Stimulated activated CD4-positive, alpha-beta T cell treated with anti-CD3 and anti-CD28 coated beads, TNF-alpha, amount 100 ng/mL, for 4 hours (primary cell): Measurements from ENCODE around the gene KRTAP12-4.
"Not testable (repeated sequence)": the region's sequence is repeated elsewhere in the genome, so short reads cannot be mapped to it uniquely, and the experiment has no call there.

ENCODE experiments used
- DNase-seq, 3 experiments: peaks; one replicate each; pipeline ENCODE4 v3.0.0-alpha.2; 2020; ENCODE audit warnings: low read depth in 3 of 3

The KRTAP12-4 gene

DNA sequence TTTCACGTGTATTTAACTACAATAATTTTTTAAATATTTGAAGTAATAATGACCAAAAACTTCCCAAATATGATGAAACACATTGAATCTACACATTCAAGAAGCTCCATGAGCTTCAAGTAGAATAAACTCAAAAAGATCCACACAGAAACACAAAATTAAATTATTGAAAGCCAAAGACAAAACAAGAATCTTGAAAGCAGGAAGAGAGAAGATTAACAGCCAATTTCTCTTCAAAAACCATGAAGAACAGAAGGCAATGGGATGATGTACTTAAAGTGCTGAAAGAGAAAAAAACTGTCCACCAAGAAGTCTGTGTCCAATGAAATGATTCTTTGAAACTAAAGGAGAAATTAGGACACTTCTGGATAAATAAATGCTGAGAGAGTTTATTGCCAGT is 22.4 kb downstream of the KRTAP12-4 start:
- no peak for DNase-seq

DNA sequence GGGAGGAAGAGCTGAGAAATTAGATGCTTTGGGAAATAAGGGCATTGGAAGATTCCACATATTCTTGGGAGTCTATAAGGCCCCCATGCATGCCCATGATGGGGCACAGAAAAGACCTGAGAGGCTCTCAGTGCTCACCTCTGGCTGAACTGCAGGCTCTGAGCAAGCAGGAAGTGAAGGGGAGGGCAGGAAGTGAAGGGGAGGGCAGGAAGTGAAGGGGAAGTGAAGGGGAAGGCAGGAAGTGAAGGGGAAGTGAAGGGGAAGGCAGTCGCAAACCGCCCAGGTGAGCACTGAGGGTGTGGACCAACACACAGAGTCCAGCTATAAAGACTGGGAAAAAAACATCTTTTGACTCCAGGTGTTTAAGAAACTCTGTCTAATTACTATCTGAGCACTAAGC is 24.0 kb downstream of the KRTAP12-4 start:
- DNase-seq, result no peak

DNA sequence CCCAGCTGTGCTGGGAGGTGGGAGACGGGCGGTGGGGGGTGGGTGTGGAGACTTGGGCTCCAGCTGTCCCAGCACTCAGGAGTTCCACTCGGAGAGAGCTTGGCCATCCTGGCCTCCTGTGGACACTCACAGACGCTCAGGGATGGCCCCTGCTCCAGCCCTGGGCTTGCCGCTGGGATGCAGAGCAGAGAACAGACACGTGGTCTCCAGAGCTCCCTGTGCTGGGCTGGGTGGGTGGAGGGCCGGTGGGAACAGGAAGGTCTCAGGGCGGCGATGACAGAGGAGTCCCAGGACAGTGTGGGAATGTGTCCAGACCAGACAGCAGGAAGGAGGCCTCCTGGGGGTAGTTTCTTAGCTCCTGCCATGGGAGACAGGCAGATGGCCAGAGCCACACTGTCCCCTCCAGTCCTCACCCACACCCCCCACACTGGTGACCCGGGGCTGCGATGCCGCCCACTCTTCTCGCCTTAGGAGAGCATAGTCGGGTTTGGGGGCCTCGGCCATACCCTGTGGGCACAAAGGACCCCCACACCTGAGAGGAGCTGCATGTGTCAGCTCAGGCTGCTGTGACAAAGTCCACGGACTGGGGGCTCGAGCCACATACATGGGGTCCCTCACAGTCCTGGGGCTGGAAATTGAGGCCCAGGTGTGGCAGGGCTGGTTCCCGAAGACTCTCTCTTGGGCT is 25.6 kb downstream of the KRTAP12-4 start:
- DNase-seq, result no peak

DNA sequence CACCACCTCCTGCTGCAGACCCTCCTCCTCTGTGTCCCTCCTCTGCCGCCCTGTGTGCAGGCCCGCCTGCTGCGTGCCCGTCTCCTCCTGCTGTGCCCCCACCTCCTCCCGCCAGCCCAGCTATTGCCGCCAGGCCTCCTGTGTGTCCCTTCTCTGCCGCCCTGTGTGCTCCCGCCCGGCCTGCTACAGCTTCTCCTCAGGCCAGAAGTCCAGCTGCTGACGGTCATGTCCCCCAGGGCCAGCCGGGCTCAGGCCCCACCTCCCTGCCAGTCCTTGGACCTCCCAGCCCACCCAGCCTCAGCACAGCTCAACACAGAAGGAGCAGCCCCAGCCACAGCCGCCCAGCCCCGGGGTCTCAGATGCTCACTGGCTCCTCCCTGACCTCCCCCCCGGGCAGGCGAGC is 26.6 kb downstream of the KRTAP12-4 start:
- DNase-seq, result not testable (repeated sequence)

DNA sequence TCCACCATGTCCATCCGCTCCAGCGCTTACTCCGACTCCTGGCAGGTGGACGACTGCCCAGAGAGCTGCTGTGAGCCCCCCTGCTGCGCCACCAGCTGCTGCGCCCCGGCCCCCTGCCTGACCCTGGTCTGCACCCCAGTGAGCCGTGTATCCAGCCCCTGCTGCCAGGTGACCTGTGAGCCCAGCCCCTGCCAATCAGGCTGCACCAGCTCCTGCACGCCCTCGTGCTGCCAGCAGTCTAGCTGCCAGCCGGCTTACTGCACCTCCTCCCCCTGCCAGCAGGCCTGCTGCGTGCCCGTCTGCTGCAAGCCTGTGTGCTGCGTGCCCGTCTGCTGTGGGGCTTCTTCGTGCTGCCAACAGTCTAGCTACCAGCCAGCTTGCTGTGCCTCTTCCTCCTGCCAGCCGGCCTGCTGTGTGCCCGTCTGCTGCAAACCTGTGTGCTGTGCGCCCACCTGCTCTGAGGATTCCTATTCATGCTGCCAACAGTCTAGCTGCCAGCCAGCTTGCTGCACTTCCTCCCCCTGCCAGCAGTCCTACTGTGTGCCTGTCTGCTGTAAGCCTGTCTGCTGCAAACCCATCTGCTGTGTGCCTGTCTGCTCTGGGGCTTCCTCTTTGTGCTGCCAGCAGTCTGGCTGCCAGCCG is 27.2 kb downstream of the KRTAP12-4 start:
- DNase-seq, result not testable (repeated sequence)

DNA sequence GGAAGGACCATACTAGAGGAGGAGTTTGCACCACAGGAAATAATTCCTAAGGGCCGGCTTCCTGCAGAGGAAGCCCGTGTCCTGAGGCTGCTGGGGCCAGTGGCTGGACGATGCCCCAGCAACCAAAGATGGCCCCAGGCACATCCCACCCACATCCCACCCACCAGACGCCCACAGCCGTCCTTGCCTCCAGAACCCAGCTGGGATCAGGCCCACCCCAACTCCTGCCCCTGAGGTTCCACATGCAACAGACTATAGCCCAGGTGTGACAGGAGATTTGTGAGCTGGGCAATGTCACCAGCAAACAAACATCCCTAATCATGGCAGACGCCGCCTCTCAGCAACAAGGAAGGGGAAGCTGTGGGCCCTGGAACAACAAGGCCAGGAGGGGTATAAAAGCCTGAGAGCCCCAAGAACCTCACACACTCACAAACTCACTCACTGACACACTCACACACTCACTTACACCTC is 27.8 kb downstream of the KRTAP12-4 start, which contains the start of gene KRTAP10-9:
TSS of gene KRTAP10-9 (plus strand) at position 421 of the 471 bp plus-strand sequence. CDS start 79 bp downstream, outside the sequence.
- no peak for DNase-seq

DNA sequence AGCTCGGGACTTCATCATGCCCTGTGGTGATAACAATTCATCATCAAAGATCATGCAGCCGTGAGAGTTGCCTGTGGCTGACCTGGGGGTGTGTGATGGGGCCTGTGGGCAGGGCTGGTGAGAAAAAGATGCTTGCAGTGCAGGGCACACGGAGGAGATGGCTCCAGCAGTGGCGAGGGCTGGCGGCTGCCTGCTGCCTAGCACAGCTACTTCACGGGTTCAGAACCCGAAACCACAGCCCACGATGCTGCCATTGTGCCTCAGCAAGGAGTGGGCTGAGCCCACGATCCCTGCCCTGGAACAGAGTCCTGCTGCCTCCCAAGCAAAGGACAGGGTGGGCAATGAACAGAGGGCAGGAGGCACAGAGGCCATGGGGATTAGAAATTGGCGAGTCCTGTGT is 28.2 kb downstream of the KRTAP12-4 start:
- no peak for DNase-seq

DNA sequence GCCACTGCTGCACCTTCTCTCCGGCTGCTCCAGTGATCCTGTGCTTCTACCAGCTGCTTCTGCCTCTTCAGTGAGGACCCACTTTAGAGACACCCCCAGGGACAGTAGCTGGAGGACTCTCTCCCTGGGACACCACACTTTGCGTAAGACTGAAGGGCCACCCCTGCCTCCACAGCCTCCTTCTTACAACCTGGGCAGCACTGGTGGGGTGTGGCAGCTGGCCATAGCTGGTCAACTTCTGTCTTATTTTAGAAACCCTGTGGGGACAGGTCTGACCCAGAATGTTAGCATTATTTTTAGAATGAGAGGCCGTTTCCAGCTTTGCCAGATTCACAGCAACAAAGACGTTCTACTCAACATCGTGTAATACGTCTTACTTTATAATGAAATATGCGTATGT is 28.7 kb downstream of the KRTAP12-4 start:
- DNase-seq, result no peak

DNA sequence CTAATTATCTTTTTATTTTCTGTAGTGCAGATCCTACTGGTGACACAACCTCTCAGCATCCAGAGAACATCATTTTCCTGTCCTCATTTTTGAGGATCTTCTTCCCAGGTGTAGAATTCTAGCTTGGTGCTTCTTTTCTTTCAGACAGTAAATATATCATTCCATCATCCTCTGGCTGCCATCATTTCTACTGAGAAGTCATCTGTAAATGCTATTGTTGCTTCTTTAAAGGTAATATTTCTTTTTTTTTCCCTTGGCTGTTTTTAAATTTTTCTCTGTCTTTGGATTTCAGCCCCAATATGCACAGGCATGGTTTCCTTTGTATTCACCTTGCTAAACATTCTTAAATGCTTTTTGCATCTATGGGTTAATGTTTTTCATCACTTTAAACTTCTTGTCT is 30.9 kb downstream of the KRTAP12-4 start:
- no peak for DNase-seq

DNA sequence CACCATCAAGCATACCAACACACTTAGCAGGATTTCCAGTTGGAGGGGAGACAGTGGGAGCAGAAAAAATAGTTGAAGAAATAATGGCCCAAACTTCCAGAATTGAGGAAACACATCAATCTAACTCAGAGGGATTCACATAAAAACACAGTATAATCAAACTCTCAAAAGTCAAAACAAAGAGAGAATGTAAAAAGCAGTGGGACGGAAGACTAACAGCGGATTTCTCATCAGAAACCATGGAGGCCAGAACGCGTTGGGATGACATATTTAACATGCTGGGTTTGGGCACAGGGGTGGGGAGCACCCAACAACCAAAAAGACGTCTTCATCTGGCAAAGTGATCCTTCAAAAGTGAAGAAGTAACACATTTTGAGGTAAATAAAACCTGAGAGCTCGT is 34.6 kb downstream of the KRTAP12-4 start:
- no peak for DNase-seq

DNA sequence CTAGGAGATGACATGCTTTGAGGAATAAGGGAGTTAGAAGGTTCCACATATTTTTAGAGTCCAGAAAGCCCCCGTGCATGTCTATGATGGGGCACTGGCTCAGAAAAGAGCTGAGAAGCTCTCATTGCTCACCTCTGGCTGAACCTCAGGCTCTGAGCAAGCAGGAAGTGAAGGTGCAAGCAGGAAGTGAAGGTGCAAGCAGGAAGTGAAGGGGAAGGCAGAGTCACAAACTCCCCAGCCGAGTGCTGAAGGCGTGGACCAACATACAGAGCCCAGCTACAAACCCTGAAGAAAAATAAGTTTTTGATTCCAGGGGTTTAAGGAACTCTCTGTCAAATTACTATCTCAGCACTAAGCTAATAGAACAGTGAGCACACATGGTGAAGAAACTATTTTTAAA is 35.5 kb downstream of the KRTAP12-4 start:
- peak; percentile 17 to 41 (median 29) for DNase-seq

DNA sequence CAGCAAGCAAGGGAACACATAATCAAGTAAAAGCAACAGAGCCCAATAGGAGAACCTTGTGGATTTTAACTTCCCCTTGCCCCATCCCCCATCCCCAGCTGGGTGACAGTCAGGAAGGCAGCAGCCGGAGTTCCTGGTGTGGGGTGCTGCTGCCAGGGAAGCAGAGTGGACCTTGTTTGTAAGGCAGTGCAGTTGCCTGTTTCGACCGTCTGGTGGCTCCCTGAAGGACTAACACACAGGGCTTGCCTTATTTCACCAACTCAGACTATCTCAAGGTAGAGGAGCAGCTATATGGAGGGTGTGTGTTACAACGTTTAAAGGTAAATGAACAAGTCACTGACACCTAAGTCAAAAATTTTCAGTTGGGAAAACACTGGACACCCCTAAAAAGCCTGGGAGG is 36.0 kb downstream of the KRTAP12-4 start:
- DNase-seq, result no peak

DNA sequence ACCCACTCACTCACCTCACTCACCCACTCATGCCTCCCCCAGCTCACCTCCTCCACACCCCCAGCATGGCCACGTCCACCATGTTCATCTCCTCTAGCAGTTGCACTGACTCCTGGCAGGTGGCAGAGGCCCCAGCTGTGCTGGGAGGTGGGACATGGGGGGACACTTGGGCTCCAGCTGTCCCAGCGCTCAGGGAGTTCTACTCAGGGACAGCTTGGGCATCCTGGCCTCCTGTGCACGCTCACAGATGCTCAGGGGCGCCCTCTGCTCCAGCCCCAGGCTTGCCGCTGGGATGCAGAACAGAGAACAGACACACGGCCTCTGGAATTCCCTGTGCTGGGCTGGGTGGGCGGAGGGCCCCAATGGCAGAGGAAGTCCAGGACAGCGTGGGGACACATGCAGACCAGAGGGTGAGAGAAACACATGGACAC is 37.4 kb downstream of the KRTAP12-4 start:
- no peak for DNase-seq

DNA sequence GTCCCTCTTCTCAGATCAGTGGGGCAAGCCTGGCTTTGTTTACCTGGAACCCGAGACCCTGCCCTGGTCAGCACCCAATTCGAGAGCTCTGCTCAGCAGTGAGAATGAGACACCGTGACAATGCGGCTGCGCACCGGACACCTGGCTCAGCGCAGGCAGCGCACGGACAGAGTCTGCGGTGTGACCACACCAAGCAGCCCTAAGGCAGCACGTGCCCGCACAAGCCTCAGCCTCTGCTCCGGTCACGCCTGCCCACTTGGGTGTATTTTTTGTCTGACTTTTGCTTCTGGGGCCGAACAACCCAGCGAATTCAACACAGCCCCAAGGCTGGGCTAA is 37.9 kb downstream of the KRTAP12-4 start:
- no peak for DNase-seq

DNA sequence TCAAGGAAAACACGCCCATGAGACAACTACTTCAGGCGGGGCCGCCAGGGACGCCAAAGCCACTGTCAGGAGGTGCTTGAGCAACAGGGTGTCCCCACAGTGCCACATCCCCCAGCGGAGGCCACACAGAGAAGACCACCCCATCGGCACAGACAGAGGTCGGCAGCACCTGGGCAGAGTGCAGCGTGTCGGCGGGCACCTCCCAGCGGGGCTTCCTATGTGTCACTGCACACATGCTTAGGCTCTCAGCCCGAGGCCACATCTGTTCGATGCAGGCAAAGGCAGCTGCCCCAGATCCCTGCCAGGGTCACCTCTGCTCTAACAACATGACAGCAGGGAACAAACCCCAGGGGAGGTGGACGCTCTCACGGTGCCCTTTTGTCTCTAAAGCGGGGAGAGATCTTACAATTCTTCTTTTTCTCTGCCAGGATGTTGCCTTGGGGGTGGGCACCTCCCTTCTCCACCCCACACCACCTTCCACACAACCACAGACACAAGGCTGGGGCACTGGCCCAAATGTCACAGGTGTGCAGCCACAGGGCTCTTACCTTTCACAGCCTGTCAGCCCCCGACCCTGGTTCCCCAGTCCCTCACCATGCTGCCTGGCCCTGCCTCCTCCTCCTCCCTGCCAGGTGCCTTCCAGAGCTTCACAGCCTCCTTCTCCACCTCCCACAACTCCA is 38.4 kb downstream of the KRTAP12-4 start:
- no peak for DNase-seq

DNA sequence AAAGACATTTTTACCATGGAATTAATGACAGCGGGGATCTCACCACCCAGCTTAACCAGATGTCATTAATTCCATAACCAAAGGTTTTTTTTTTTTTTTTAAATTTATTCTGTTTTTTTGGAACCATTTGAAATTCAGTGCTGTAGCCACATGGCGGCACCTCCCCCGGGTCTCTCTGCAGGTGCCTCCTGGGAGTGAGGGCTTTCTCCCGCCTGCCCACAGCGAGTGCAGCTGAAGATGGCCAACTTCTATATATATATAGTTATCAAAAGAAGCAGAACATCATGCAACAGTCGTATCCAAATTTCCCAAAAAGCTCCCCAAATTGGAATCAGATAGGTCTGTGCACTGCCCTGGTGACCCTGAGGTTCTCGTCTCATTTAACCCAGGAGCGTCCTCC is 39.0 kb downstream of the KRTAP12-4 start:
- no peak for DNase-seq

DNA sequence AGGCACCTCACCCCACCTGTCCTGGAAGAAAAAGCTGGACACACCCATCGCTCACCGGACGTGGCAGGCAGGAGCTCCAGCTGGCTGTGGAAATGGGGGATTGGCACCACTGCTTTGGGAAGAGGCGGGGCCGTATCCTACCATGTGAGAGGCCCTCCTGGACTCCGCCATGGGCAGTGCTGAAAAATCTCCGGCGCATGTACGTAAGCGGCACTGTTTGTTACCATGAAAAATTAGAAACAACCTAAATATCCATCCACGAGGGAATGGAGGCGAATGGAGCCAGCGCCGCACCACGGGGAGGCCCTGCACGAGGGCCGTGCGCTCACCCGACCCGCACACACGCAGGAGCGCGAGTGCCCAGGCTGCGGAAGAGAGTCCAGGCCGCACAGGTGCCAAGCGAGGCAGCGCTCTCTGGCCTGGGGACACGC is 39.5 kb downstream of the KRTAP12-4 start:
- no peak for DNase-seq

DNA sequence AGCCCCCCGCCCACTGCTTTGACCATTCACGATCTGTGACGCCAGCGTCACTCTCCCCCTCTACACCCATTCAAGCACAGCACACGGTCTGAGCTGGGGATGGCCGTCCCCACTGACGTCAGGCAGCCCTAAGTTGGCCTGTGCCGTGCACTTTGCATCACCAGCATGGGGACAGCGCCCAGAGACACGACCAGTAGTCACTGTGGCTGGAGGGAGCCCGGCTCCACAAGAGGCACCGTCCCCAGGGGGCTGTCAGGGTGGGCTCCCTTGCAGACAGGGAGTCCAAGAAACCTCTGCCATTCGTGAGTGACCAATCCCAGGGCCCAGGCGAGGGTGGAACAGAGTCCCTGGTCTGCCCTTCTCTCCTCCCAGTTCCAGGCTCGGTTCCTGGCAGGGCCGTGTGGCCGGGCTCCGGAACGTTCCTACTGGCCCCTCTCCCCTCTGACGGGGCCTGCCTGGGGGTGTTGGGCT is 40.3 kb downstream of the KRTAP12-4 start:
- no peak for DNase-seq

DNA sequence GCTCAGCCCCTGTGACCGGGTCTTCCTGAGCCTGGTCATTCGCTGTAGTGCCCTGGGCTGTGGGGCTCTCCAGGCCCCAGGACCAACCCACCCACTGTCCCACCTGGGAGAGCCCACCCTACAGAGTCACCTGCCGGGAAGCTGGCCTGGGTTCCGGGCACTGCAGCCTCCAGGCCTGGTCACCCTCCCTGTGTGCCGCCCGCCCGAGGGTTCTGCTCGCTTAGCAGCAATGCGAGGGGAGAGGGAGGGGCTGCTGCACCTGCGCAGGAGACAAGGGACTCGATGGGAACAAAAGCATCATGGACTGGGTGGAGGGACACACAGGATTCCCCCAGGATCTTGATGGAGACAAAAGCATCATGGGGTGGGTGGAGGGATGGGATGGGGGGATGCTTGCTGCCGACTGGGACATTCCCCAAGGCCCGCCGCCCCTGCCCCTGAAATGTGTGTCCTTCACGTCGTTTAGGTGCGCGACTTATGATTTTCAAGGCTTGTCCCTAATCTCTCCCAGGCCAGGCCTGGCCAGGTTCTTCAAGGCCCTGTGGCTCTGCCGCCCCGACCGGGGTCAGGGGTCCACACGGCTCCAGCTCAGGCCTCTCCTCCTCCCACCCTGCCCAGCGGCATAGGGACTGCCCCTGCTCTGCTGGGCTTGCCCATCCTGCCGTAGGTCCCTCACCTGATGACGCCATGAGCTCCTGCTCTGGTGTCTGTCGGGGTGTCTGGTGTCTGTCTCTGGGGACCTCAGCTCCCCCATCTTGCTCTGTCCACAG is 40.9 kb downstream of the KRTAP12-4 start:
- no peak for DNase-seq

DNA sequence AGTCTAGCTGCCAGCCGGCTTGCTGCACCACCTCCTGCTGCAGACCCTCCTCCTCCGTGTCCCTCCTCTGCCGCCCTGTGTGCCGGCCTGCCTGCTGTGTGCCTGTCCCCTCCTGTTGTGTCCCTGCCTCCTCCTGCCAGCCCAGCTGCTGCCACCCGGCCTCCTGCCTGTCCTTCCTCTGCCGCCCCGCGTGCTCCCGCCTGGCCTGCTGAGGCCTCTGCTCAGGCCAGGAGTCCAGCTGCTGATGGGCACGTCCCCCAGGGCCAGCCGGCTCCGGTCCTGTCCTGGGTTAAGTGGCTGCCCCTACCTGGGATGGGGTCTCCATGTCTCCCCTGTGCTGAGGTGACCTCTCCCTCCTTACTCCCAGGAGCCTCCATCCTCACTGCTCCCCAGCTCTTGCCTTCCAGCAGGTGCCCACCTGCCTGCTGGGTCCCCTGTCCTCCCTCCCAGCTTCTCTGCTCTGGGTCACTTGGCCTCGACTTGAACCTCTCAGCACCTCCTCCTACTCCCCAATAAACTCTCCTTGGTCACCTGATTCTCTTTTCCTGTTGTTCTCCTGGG is 41.7 kb downstream of the KRTAP12-4 start:
- no peak for DNase-seq

DNA sequence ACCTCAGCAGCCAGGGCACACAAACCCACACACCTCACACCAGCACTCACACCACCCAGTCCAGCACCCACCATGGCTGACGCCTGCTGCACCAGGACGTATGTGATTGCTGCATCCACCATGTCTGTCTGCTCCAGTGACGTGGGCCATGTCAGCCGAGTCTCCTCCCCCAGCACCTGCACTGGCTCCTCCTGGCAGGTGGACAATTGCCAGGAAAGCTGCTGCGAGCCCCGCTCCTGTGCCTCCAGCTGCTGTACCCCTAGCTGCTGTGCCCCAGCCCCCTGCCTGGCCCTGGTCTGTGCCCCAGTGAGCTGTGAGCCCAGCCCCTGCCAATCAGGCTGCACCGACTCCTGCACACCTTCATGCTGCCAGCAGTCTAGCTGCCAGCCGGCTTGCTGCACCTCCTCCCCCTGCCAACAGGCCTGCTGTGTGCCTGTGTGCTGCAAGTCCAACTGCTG is 42.4 kb downstream of the KRTAP12-4 start, which contains the start of gene KRTAP10-8:
TSS of gene KRTAP10-8 (plus strand) at position 51 of the 458 bp plus-strand sequence. CDS start at position 73, 22 bp downstream.
- DNase-seq, result no peak
